ENCODE results near the gene YTHDF2.

DNA sequence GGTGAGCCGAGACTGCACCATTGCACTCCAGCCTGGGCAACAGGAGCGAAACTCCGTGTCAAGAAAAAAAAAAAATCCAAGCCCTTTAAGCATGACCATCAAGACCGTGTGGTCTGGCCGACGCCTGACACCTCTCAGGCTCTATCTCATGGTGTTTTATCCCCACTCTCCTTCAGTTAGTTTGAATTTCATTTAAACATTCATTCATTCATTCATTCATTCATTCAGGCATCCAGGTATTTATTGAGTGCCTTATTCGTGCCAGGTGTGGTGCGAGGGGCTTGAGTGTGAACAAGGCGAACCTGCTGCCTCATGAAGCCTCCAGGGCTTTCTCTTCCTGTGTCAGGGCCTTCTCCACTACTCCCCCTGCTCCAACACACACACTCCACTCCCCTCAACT lies 52.7 kb downstream of the YTHDF2 start:
- TF ChIP-seq, protein P1, sequence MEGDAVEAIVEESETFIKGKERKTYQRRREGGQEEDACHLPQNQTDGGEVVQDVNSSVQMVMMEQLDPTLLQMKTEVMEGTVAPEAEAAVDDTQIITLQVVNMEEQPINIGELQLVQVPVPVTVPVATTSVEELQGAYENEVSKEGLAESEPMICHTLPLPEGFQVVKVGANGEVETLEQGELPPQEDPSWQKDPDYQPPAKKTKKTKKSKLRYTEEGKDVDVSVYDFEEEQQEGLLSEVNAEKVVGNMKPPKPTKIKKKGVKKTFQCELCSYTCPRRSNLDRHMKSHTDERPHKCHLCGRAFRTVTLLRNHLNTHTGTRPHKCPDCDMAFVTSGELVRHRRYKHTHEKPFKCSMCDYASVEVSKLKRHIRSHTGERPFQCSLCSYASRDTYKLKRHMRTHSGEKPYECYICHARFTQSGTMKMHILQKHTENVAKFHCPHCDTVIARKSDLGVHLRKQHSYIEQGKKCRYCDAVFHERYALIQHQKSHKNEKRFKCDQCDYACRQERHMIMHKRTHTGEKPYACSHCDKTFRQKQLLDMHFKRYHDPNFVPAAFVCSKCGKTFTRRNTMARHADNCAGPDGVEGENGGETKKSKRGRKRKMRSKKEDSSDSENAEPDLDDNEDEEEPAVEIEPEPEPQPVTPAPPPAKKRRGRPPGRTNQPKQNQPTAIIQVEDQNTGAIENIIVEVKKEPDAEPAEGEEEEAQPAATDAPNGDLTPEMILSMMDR (conservative IDR thresholded peaks at IDR 0.05 in 1 of 2, IDR thresholded peaks at IDR 0.05 in 1 of 2; ENCODE audit: extremely low read depth in 1 of 2, insufficient read depth in 1 of 2, low read depth in 1 of 2, low read length in 2 of 2) = no peak
- no peak for TF ChIP-seq EZH2 (IDR thresholded peaks at IDR 0.05; ENCODE audit: borderline replicate concordance, low read length)

Measured in mammary epithelial cell (primary cell).